HepG2 (cell line): Measurements from ENCODE around the gene PTGES3. TPM values are rescaled to one million over a fixed set of nuclear protein-coding genes. Genes with fewer than 3 reads are reported as not detected.

ENCODE experiments used
- CREBL2 ChIP-seq: sonication (generic); formaldehyde crosslinking; IDR thresholded peaks from 2 replicates; pipeline ENCODE4 v1.8.1; 2023; ENCODE audit warnings: missing genetic modification reagents, mild to moderate bottlenecking, borderline replicate concordance
- GRHL1 ChIP-seq: sonication (generic); formaldehyde crosslinking; conservative IDR thresholded peaks from 2 replicates; pipeline ENCODE4 v1.8.0; 2022; ENCODE audit warnings: missing genetic modification reagents
- GTF2F1 ChIP-seq: fragments of 150-350 bp; IDR thresholded peaks from 2 replicates; pipeline ENCODE4 v1.6.1; 2014; ENCODE audit warnings: low read length
- HMG20B ChIP-seq: conservative IDR thresholded peaks from 2 replicates; pipeline ENCODE4 v1.6.1; 2016; ENCODE audit warnings: missing genetic modification reagents, missing compliant biosample characterization
- ISX ChIP-seq: sonication (generic); formaldehyde crosslinking; conservative IDR thresholded peaks from 2 replicates; pipeline ENCODE4 v1.5.0; 2020; ENCODE audit warnings: missing genetic modification reagents
- KLF13 ChIP-seq: sonication (generic); formaldehyde crosslinking; IDR thresholded peaks from 2 replicates; pipeline ENCODE4 v1.4.0; 2020; ENCODE audit warnings: mild to moderate bottlenecking, missing genetic modification reagents
- MLXIP ChIP-seq: sonication (generic); formaldehyde crosslinking; IDR thresholded peaks from 2 replicates; pipeline ENCODE4 v1.9.0; 2021; ENCODE audit warnings: missing genetic modification reagents, borderline replicate concordance
- NR2F1 ChIP-seq, 2 experiments: fragments of 450-650 bp in 1 of 2; formaldehyde crosslinking in 1 of 2; IDR thresholded peaks; 2 replicates each; pipeline versions ENCODE4 v1.5.0 to v1.6.1; 2016 to 2020; ENCODE audit warnings: mild to moderate bottlenecking in 1 of 2, missing compliant biosample characterization in 1 of 2, missing genetic modification reagents in 1 of 2, moderate library complexity in 1 of 2
- PLRG1 ChIP-seq: fragments of 450-650 bp; conservative IDR thresholded peaks from 2 replicates; pipeline ENCODE4 v1.6.1; 2016
- ZBTB25 ChIP-seq: IDR thresholded peaks from 2 replicates; pipeline ENCODE4 v1.6.1; 2018; ENCODE audit warnings: missing genetic modification reagents
- ZFP37 ChIP-seq: sonication (generic); formaldehyde crosslinking; IDR thresholded peaks from 2 replicates; pipeline ENCODE4 v1.4.0; 2020; ENCODE audit warnings: missing genetic modification reagents, borderline replicate concordance
- ZFP91 ChIP-seq: sonication (generic); formaldehyde crosslinking; IDR thresholded peaks from 2 replicates; pipeline ENCODE4 v1.9.0; 2022; ENCODE audit warnings: missing genetic modification reagents, mild to moderate bottlenecking, borderline replicate concordance
- ZNF180 ChIP-seq: sonication (generic); formaldehyde crosslinking; IDR thresholded peaks from 2 replicates; pipeline ENCODE4 v1.4.0; 2020; ENCODE audit warnings: low read depth, missing genetic modification reagents, borderline replicate concordance
- ZNF503 ChIP-seq: sonication (generic); formaldehyde crosslinking; IDR thresholded peaks from 2 replicates; pipeline ENCODE4 v1.4.0; 2020; ENCODE audit warnings: missing genetic modification reagents
- ZNF564 ChIP-seq: sonication (generic); formaldehyde crosslinking; IDR thresholded peaks from 2 replicates; pipeline ENCODE4 v1.8.1; 2023; ENCODE audit warnings: mild to moderate bottlenecking, missing genetic modification reagents
- ZNF570 ChIP-seq: sonication (generic); formaldehyde crosslinking; IDR thresholded peaks from 2 replicates; pipeline ENCODE4 v1.4.0; 2020; ENCODE audit warnings: mild to moderate bottlenecking, missing genetic modification reagents, borderline replicate concordance
- polyA plus RNA-seq, 8 experiments: library from polyadenylated mRNA; depleted of rRNA in 3 of 8; stranded (reverse) in 7 of 8; unstranded in 1 of 8; fragments of >200 nt; fragmentation: Illumina TruSeq in 4 of 8; extraction: Trizol in 4 of 8; gene quantifications; 2 replicates each; pipeline versions ENCODE4 v1.2.1 to v1.2.3, GENCODE V29; 2011 to 2016; ENCODE audit warnings: low read depth in 4 of 8, missing spikeins in 1 of 8, mixed read lengths in 1 of 8; ENCODE audit not compliant: insufficient read depth in 1 of 8
- total RNA-seq, 5 experiments: library from RNA; depleted of rRNA; stranded (reverse); fragments of >200 nt; fragmentation: Illumina TruSeq; extraction: Trizol; gene quantifications; 2 replicates each; pipeline ENCODE4 v1.2.3, GENCODE V29; 2016; ENCODE audit warnings: low read depth in 1 of 5

PTGES3 gene
- total and polyA plus RNA-seq, 2 of the 13 experiments (the other 11 are each of a cell fraction or from before 2014, with no cell fraction given): 54.4 to 159 TPM

GRCh38 chr12:56688129-56688845, at the start of gene PTGES3 (continued):
- peak; percentile 69 for TF ChIP-seq MLXIP
- TF ChIP-seq KLF13 (CRISPR knock-in tag): no peak
- TF ChIP-seq ZNF503: 0 out of 2 replicates have a peak, but pooled peaks have one; percentile 17
- no peak for TF ChIP-seq PLRG1
- peak; percentile 21; the same call in 1 of the 2 replicates for TF ChIP-seq HMG20B
- TF ChIP-seq GRHL1 (CRISPR knock-in tag): no peak
- peak; percentile 72; the same call in 1 of the 2 replicates for TF ChIP-seq ISX
- TF ChIP-seq GTF2F1: no peak
- no peak for TF ChIP-seq ZNF570 (CRISPR knock-in tag)
- TF ChIP-seq ZNF564: peak; percentile 78
- no peak for TF ChIP-seq NR2F1 (CRISPR knock-in tag; IDR thresholded peaks at IDR 0.05)
- peak; percentile 96 for TF ChIP-seq ZBTB25
- peak; percentile 85; the same call in 1 of the 2 replicates for TF ChIP-seq ZNF180 (CRISPR knock-in tag)
- peak; percentile 83; the same call in 1 of the 2 replicates for TF ChIP-seq ZFP91 (CRISPR knock-in tag)
- TF ChIP-seq ZFP37 (CRISPR knock-in tag): peak; percentile 60; the same call in 1 of the 2 replicates
- TF ChIP-seq CREBL2 (CRISPR knock-in tag): peak; percentile 37; the same call in 1 of the 2 replicates
